Panc1 (cell line): ENCODE results near the gene GIMAP2. TPM values are rescaled to one million over a fixed set of nuclear protein-coding genes. Genes with fewer than 3 reads are reported as not detected.

ENCODE experiments used
- ATAC-seq: fragments of 200-7000 bp; cut with Tn5 transposase; 2 replicates; pipeline ENCODE4 v1.9.1; 2020; ENCODE audit warnings: mild to moderate bottlenecking, moderate library complexity
- BruUV-seq: library from RNA; stranded (reverse); fragments of 400-500 nt; replicated peaks from 2 replicates; lab custom pipeline; 2021; lab: Mats Ljungman, UMichigan
- CTCF ChIA-PET: fragments of 300-600 bp; sonication (Branson Sonifier 250); formaldehyde crosslinking; loops from one replicate; lab custom pipeline; 2022; ENCODE audit warnings: antibody characterized with exemption; lab: Charles Lee
- POLR2A ChIA-PET: fragments of 300-600 bp; sonication (Branson Sonifier 250); formaldehyde crosslinking; loops from one replicate; lab custom pipeline; 2022; ENCODE audit warnings: antibody characterized with exemption; lab: Charles Lee
- DNase-seq: peaks from one replicate; pipeline ENCODE4 v3.0.0-alpha.2; 2010; ENCODE audit warnings: low read depth, low spot score
- H3K27ac ChIP-seq: 2 replicates; pipeline ENCODE4 v1.5.1; 2011; ENCODE audit warnings: mild to moderate bottlenecking, low read length, inconsistent platforms
- H3K27me3 ChIP-seq: fragments of 200-500 bp; sonication (Bioruptor generic); 2 replicates; pipeline ENCODE4 v1.6.0; 2014; ENCODE audit warnings: low read length, inconsistent platforms; ENCODE audit not compliant: control insufficient read depth, insufficient read depth
- H3K36me3 ChIP-seq: fragments of 200-500 bp; sonication (Bioruptor generic); 2 replicates; pipeline ENCODE4 v1.5.1; 2014; ENCODE audit warnings: inconsistent platforms, mild to moderate bottlenecking, low read length, moderate library complexity; ENCODE audit not compliant: control insufficient read depth, insufficient read depth
- H3K4me1 ChIP-seq: 2 replicates; pipeline ENCODE4 v1.5.1; 2011; ENCODE audit warnings: inconsistent platforms, mild to moderate bottlenecking, low read length, moderate library complexity; ENCODE audit not compliant: control insufficient read depth, insufficient read depth
- H3K4me3 ChIP-seq, 2 experiments: 2 replicates each; pipeline ENCODE4 v1.5.1; 2011 to 2012; ENCODE audit warnings: low read depth in 2 of 2, low read length in 2 of 2, mild to moderate bottlenecking in 2 of 2, inconsistent platforms in 1 of 2, moderate library complexity in 1 of 2
- H3K9me3 ChIP-seq: fragments of 200-500 bp; sonication (Bioruptor generic); 2 replicates; pipeline ENCODE4 v1.5.1; 2014; ENCODE audit warnings: low read depth, mild to moderate bottlenecking, inconsistent platforms, low read length, moderate library complexity; ENCODE audit not compliant: control insufficient read depth, insufficient read depth
- CTCF ChIP-seq: fragments of 450-650 bp; IDR thresholded peaks from 2 replicates; pipeline ENCODE4 v1.5.1; 2017; ENCODE audit warnings: mild to moderate bottlenecking
- POLR2AphosphoS5 ChIP-seq: IDR thresholded peaks from 2 replicates; pipeline ENCODE4 v1.6.1; 2012; ENCODE audit warnings: mild to moderate bottlenecking, low read depth, low read length, moderate library complexity
- REST ChIP-seq, 2 experiments: IDR thresholded peaks; 2 replicates each; pipeline ENCODE4 v1.6.1; 2011 to 2012; ENCODE audit warnings: low read depth in 2 of 2, control low read depth in 1 of 2, low read length in 1 of 2, mild to moderate bottlenecking in 1 of 2, moderate library complexity in 1 of 2; ENCODE audit not compliant: insufficient read depth in 1 of 2
- SIN3A ChIP-seq: IDR thresholded peaks from 2 replicates; pipeline ENCODE4 v1.6.1; 2012; ENCODE audit warnings: low read depth, mild to moderate bottlenecking, low read length, moderate library complexity, borderline replicate concordance; ENCODE audit not compliant: insufficient read depth
- TCF7L2 ChIP-seq: IDR thresholded peaks from 2 replicates; pipeline ENCODE4 v1.6.1; 2011; ENCODE audit warnings: mild to moderate bottlenecking, low read depth, low read length, inconsistent platforms
- in situ Hi-C: cut with HindIII; loops from 2 replicates; pipeline ENCODE4 v1.10.0; 2016; ENCODE audit warnings: low sequenced_read_pairs, low pct_unique_long_range_greater_than_20kb
- intact Hi-C: fragments of 100-400 bp; cut with micrococcal nuclease; formaldehyde crosslinking; loops from one replicate; pipeline ENCODE4 v1.10.0; 2022; ENCODE audit not compliant: unreplicated experiment
- total RNA-seq: library from RNA; stranded (reverse); gene quantifications from one replicate; pipeline ENCODE4 v1.2.1, GENCODE V29; 2021; ENCODE audit not compliant: unreplicated experiment

The GIMAP2 gene
- total RNA-seq, 1 experiment from 2014 or later = 1.5 TPM

DNA sequence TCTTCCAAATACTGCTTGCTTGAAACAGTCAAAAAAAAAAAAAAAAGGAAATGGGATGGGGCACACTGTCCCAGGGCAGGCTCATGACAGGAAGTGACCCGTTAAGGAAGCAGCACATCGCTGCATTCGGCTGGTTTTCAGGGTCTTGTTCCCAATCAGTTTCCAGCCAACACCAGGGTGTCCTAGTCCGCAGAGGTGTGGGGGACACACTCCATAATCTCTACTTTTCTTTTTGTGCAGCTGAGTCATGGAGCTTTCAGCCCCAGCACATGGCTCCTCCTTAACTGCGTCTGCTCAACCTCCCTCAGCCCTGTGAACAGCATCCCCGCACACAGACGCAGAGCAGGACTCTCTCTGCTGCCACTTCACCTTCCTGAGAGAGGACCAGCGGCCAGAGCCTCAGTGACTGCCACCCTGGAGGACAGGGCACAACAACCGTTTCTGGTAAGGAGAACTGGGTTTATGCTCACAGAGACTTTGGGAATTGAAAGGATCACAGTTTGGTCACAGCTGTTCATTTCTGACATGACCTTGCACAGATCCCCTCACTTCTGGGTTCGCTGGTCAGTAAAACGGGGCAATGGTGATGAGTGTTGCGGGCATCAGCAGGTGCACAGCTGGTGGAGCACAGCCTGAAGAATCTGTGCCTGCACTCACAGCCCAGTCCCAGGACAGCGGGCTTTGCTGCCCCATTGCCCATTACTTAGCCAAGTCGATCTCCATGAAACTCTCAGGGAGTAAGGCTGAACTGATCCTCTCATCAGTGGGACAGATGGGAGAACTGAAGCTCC lies 52.0 kb downstream of the GIMAP2 start, which contains the start of gene GIMAP5:
TSS of gene GIMAP5 (plus strand) at position 154 of the 791 bp plus-strand sequence. CDS start 3,467 bp downstream, outside the sequence.
- BruUV-seq = no TSS peak
- DNase-seq = no peak
- POLR2A ChIA-PET = no interaction called here
- intact Hi-C loops (no loop called here), in situ Hi-C loops (no loop called here)
- Histone ChIP-seq H3K4me1 (no peaks in the 10 kb centered on the region; the same call in 1 of the 2 replicates), H3K4me3 (no peak within 1 kb of the TSS), H3K27me3 (peaks cover 18% of the 10 kb centered on the region), H3K9me3 (no peaks in the 10 kb centered on the region), H3K27ac (no peak within 1 kb of the TSS), H3K36me3 (no peaks in the 10 kb centered on the region)
- peak; percentile 30; the same call in 1 of the 2 replicates for ATAC-seq
- CTCF ChIA-PET = no interaction called here
- no peak for TF ChIP-seq SIN3A
- TF ChIP-seq REST (IDR thresholded peaks at IDR 0.05; ENCODE audit: insufficient read depth in 1 of 2, low read depth in 2 of 2, low read length in 1 of 2) = no peak
- TF ChIP-seq TCF7L2 = no peak
- TF ChIP-seq POLR2AphosphoS5 = no peak
- TF ChIP-seq CTCF = no peak

- DNase-seq = no peak
- intact Hi-C loops (no loop called here), in situ Hi-C loops (no loop called here)
Observed at GRCh38 chr7:150738092-150738491, 52.6 kb downstream of the GIMAP2 start.

More at GRCh38 chr7:150738092-150738491, 52.6 kb downstream of the GIMAP2 start:
- ChIA-PET CTCF (no interaction called here), POLR2A (no interaction called here)
- TF ChIP-seq REST (IDR thresholded peaks at IDR 0.05; ENCODE audit: insufficient read depth in 1 of 2, low read depth in 2 of 2, low read length in 1 of 2) = no peak
- no peak for TF ChIP-seq SIN3A
- TF ChIP-seq CTCF = no peak
- TF ChIP-seq TCF7L2 = no peak
- TF ChIP-seq POLR2AphosphoS5 = no peak
- peaks cover 18% of the 10 kb centered on the region for H3K27me3 ChIP-seq
- H3K4me3 ChIP-seq = no peak overlapping the region
- no peak for ATAC-seq
- no peaks in the 10 kb centered on the region for H3K9me3 ChIP-seq
- no TSS peak for BruUV-seq
- H3K4me1 ChIP-seq = no peaks in the 10 kb centered on the region; the same call in 1 of the 2 replicates
- no peaks in the 10 kb centered on the region for H3K36me3 ChIP-seq
- no peak overlapping the region for H3K27ac ChIP-seq
